Neural progenitor cell (in vitro differentiated cells): ENCODE measurements around the gene MSANTD2. TPM values are rescaled to one million over a fixed set of nuclear protein-coding genes. Genes with fewer than 3 reads are reported as not detected.

Experiments
- DNase-seq: peaks from one replicate; pipeline ENCODE4 v3.0.0-alpha.2; 2016; ENCODE audit warnings: low spot score
- H2AFZ ChIP-seq: fragments of 200-600 bp; sonication (generic); replicated peaks from 2 replicates; pipeline ENCODE4 v1.6.1; 2016; ENCODE audit warnings: antibody characterized with exemption
- H3F3A ChIP-seq: fragments of 200-600 bp; sonication (generic); 2 replicates; pipeline ENCODE4 v1.6.1; 2016; ENCODE audit warnings: antibody characterized with exemption, low read depth
- H3K27ac ChIP-seq: fragments of 200-600 bp; sonication (generic); 2 replicates; pipeline ENCODE4 v1.5.1; 2016; ENCODE audit warnings: mild to moderate bottlenecking
- H3K27me3 ChIP-seq: fragments of 200-600 bp; sonication (generic); 2 replicates; pipeline ENCODE4 v1.6.1; 2016; ENCODE audit warnings: mild to moderate bottlenecking, moderate library complexity
- H3K36me3 ChIP-seq: fragments of 200-600 bp; sonication (generic); 2 replicates; pipeline ENCODE4 v1.5.1; 2016
- H3K4me1 ChIP-seq: fragments of 200-600 bp; sonication (generic); 2 replicates; pipeline ENCODE4 v1.6.1; 2016; ENCODE audit warnings: mixed run types
- H3K4me2 ChIP-seq: fragments of 200-600 bp; sonication (generic); 2 replicates; pipeline ENCODE4 v1.6.1; 2016
- H3K4me3 ChIP-seq: fragments of 200-600 bp; sonication (generic); 2 replicates; pipeline ENCODE4 v1.5.1; 2016
- H3K79me2 ChIP-seq: fragments of 200-600 bp; sonication (generic); 2 replicates; pipeline ENCODE4 v1.6.1; 2016; ENCODE audit warnings: low read depth
- H3K9ac ChIP-seq: fragments of 200-600 bp; sonication (generic); 2 replicates; pipeline ENCODE4 v1.6.1; 2016
- H3K9me3 ChIP-seq: fragments of 200-600 bp; sonication (generic); 2 replicates; pipeline ENCODE4 v1.5.1; 2016; ENCODE audit warnings: low read depth
- H4K20me1 ChIP-seq: fragments of 200-600 bp; sonication (generic); 2 replicates; pipeline ENCODE4 v1.6.1; 2016; ENCODE audit warnings: low read depth
- H3K27ac Mint-ChIP-seq: 3 replicates; pipeline ENCODE4 v1.8.0; 2021; ENCODE audit warnings: mixed read lengths
- H3K27me3 Mint-ChIP-seq: 2 replicates; pipeline ENCODE4 v1.8.0; 2022; ENCODE audit warnings: low read depth, mild to moderate bottlenecking, inconsistent platforms, moderate library complexity, mixed read lengths; ENCODE audit not compliant: insufficient read depth
- H3K36me3 Mint-ChIP-seq: 3 replicates; pipeline ENCODE4 v1.8.0; 2021; ENCODE audit warnings: mixed read lengths
- H3K4me1 Mint-ChIP-seq: 3 replicates; pipeline ENCODE4 v1.8.0; 2021; ENCODE audit warnings: mixed read lengths
- H3K4me3 Mint-ChIP-seq: 3 replicates; pipeline ENCODE4 v1.8.0; 2021; ENCODE audit warnings: mild to moderate bottlenecking, moderate library complexity, mixed read lengths
- H3K9me3 Mint-ChIP-seq: 3 replicates; pipeline ENCODE4 v1.8.0; 2020; ENCODE audit warnings: mixed read lengths
- EZH2 ChIP-seq: fragments of 200-600 bp; sonication (generic); IDR thresholded peaks from 2 replicates; pipeline ENCODE4 v1.6.1; 2017; ENCODE audit warnings: antibody characterized with exemption, mild to moderate bottlenecking, moderate library complexity
- EZH2phosphoT487 ChIP-seq: fragments of 200-600 bp; sonication (generic); IDR thresholded peaks from 2 replicates; pipeline ENCODE4 v1.6.1; 2017; ENCODE audit warnings: antibody characterized with exemption
- total RNA-seq: library from RNA; depleted of rRNA; stranded (reverse); fragments of >200 nt; gene quantifications from 2 replicates; pipeline ENCODE4 v1.2.3, GENCODE V29; 2015; ENCODE audit warnings: low replicate concordance
- TF ChIP-seq, protein P1 (sequence below): fragments of 200-600 bp; sonication (generic); IDR thresholded peaks from 2 replicates; pipeline ENCODE4 v1.5.1; 2017; ENCODE audit warnings: antibody characterized with exemption, mild to moderate bottlenecking

MSANTD2 gene
- total RNA-seq, 1 donor from 2014 or later = 41.9 TPM

- Mint-ChIP-seq H3K36me3 (no peaks in the 10 kb centered on the region), H3K9me3 (no peaks in the 10 kb centered on the region), H3K27ac (no peak overlapping the region), H3K4me3 (no peak overlapping the region), H3K4me1 (peaks cover 13% of the 10 kb centered on the region), H3K27me3 (peaks cover 8% of the 10 kb centered on the region)
- H3K4me1 ChIP-seq = peaks cover 8% of the 10 kb centered on the region
- no peaks in the 10 kb centered on the region for H3F3A ChIP-seq
- TF ChIP-seq EZH2 = no peak
- no peak for TF ChIP-seq EZH2phosphoT487
- TF ChIP-seq, protein P1, sequence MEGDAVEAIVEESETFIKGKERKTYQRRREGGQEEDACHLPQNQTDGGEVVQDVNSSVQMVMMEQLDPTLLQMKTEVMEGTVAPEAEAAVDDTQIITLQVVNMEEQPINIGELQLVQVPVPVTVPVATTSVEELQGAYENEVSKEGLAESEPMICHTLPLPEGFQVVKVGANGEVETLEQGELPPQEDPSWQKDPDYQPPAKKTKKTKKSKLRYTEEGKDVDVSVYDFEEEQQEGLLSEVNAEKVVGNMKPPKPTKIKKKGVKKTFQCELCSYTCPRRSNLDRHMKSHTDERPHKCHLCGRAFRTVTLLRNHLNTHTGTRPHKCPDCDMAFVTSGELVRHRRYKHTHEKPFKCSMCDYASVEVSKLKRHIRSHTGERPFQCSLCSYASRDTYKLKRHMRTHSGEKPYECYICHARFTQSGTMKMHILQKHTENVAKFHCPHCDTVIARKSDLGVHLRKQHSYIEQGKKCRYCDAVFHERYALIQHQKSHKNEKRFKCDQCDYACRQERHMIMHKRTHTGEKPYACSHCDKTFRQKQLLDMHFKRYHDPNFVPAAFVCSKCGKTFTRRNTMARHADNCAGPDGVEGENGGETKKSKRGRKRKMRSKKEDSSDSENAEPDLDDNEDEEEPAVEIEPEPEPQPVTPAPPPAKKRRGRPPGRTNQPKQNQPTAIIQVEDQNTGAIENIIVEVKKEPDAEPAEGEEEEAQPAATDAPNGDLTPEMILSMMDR = no peak
- no peaks in the 10 kb centered on the region for H3K79me2 ChIP-seq
- no peak overlapping the region for H3K4me2 ChIP-seq
- no peak overlapping the region for H3K9ac ChIP-seq
- no peaks in the 10 kb centered on the region for H3K9me3 ChIP-seq
- no peaks in the 10 kb centered on the region for H3K36me3 ChIP-seq
- H3K27me3 ChIP-seq = peaks cover 33% of the 10 kb centered on the region
- no peaks in the 10 kb centered on the region for H4K20me1 ChIP-seq
- no peak overlapping the region for H3K27ac ChIP-seq
- no peak overlapping the region for H2AFZ ChIP-seq
- H3K4me3 ChIP-seq = no peak overlapping the region
- no peak for DNase-seq
These were observed 68.0 kb downstream of the MSANTD2 start for GRCh38 chr11:124732230-124732629.

- Histone ChIP-seq H3F3A (no peaks in the 10 kb centered on the region), H4K20me1 (no peaks in the 10 kb centered on the region), H2AFZ (no peak overlapping the region), H3K4me3 (no peak overlapping the region), H3K79me2 (no peaks in the 10 kb centered on the region), H3K36me3 (no peaks in the 10 kb centered on the region), H3K9ac (no peak overlapping the region), H3K27me3 (peaks cover 27% of the 10 kb centered on the region), H3K4me2 (no peak overlapping the region), H3K4me1 (peaks cover 22% of the 10 kb centered on the region), H3K9me3 (no peaks in the 10 kb centered on the region), H3K27ac (no peak overlapping the region)
- peaks cover 18% of the 10 kb centered on the region for H3K27me3 Mint-ChIP-seq
- no peak overlapping the region for H3K27ac Mint-ChIP-seq
- no peaks in the 10 kb centered on the region for H3K9me3 Mint-ChIP-seq
- no peaks in the 10 kb centered on the region for H3K36me3 Mint-ChIP-seq
- DNase-seq = no peak
- H3K4me1 Mint-ChIP-seq = peaks cover 21% of the 10 kb centered on the region
- no peak for TF ChIP-seq EZH2
- no peak for TF ChIP-seq EZH2phosphoT487
- TF ChIP-seq, protein P1 = no peak
- H3K4me3 Mint-ChIP-seq = no peak overlapping the region
These were observed 70.6 kb downstream of the MSANTD2 start for GRCh38 chr11:124729571-124729970.

- no peaks in the 10 kb centered on the region for H3K79me2 ChIP-seq
- H3K27ac ChIP-seq = no peak overlapping the region
These were observed 72.1 kb downstream of the MSANTD2 start for GRCh38 chr11:124728134-124728533.

More at GRCh38 chr11:124728134-124728533, 72.1 kb downstream of the MSANTD2 start:
- peaks cover 35% of the 10 kb centered on the region for H3K4me1 Mint-ChIP-seq
- H3K9me3 Mint-ChIP-seq = no peaks in the 10 kb centered on the region
- no peak overlapping the region for H2AFZ ChIP-seq
- H3K4me1 ChIP-seq = peaks cover 27% of the 10 kb centered on the region
- no peak overlapping the region for H3K27ac Mint-ChIP-seq
- H3F3A ChIP-seq = no peaks in the 10 kb centered on the region
- no peaks in the 10 kb centered on the region for H3K9me3 ChIP-seq
- H3K27me3 Mint-ChIP-seq = peaks cover 21% of the 10 kb centered on the region
- H3K4me2 ChIP-seq = peak overlapping the region; percentile 15
- no peak for TF ChIP-seq EZH2
- TF ChIP-seq, protein P1 = no peak
- TF ChIP-seq EZH2phosphoT487 = no peak
- H4K20me1 ChIP-seq = no peaks in the 10 kb centered on the region
- no peak overlapping the region for H3K9ac ChIP-seq
- DNase-seq = no peak
- H3K36me3 Mint-ChIP-seq = no peaks in the 10 kb centered on the region
- peaks cover 26% of the 10 kb centered on the region for H3K27me3 ChIP-seq
- no peak overlapping the region for H3K4me3 ChIP-seq
- H3K36me3 ChIP-seq = no peaks in the 10 kb centered on the region
- H3K4me3 Mint-ChIP-seq = no peak overlapping the region
